GM18870 (cell line): ENCODE measurements around the gene COMTD1.
A peak's percentile ranks its signal among the peaks of the same experiment; 100 is the strongest.

Experiments
- ATAC-seq: cut with Tn5 transposase; IDR thresholded peaks from one replicate; pipeline ENCODE4 v1.9.1; 2021; ENCODE audit warnings: moderate library complexity; ENCODE audit not compliant: unreplicated experiment

The COMTD1 gene

GRCh38 chr10:75245354-75246250 lies 9.8 kb upstream of the COMTD1 start:
- ATAC-seq = no peak

- ATAC-seq = no peak
Observed at GRCh38 chr10:75244487-75245353, 9.0 kb upstream of the COMTD1 start.

- ATAC-seq = no peak
Observed at GRCh38 chr10:75243426-75243825, 7.7 kb upstream of the COMTD1 start.

- no peak for ATAC-seq
Observed at GRCh38 chr10:75240329-75241076, 4.7 kb upstream of the COMTD1 start.

- ATAC-seq = no peak
Observed at GRCh38 chr10:75239096-75239790, 3.5 kb upstream of the COMTD1 start.

GRCh38 chr10:75238182-75239095 lies 2.7 kb upstream of the COMTD1 start:
- ATAC-seq = no peak

GRCh38 chr10:75236178-75236825 lies 545 bp upstream of the COMTD1 start:
- ATAC-seq = peak; percentile 2

- no peak for ATAC-seq
Observed at GRCh38 chr10:75234683-75235374, 928 bp downstream of the COMTD1 start.

GRCh38 chr10:75234017-75234682 lies 1.6 kb downstream of the COMTD1 start:
- no peak for ATAC-seq

GRCh38 chr10:75233444-75234016 lies 2.2 kb downstream of the COMTD1 start:
- ATAC-seq = no peak

- ATAC-seq = no peak
Observed at GRCh38 chr10:75231672-75232581, 3.8 kb downstream of the COMTD1 start.

- peak; percentile 59 for ATAC-seq
Observed at GRCh38 chr10:75230600-75231038, 5.1 kb downstream of the COMTD1 start.

GRCh38 chr10:75229971-75230370 lies 5.8 kb downstream of the COMTD1 start:
- ATAC-seq = no peak

GRCh38 chr10:75228834-75229233 lies 6.9 kb downstream of the COMTD1 start:
- no peak for ATAC-seq

GRCh38 chr10:75228278-75228677 lies 7.5 kb downstream of the COMTD1 start:
- ATAC-seq = no peak

- ATAC-seq = no peak
Observed at GRCh38 chr10:75226656-75227055, 9.1 kb downstream of the COMTD1 start.
